ENCODE results near the gene ATP10A. TPM values are rescaled to one million over a fixed set of nuclear protein-coding genes. Genes with fewer than 3 reads are reported as not detected.

The ATP10A gene
- total RNA-seq, 1 donor from 2014 or later, result 3.2 TPM

GRCh38 chr15:25812073-25812472, 51.1 kb downstream of the ATP10A start:
- no peak overlapping the region for H3K4me3 ChIP-seq
- H3K36me3 ChIP-seq, result no peaks in the 10 kb centered on the region
- no peaks in the 10 kb centered on the region for H3K27me3 ChIP-seq
- TF ChIP-seq CTCF (IDR thresholded peaks at IDR 0.05), result no peak
- no peak for TF ChIP-seq POLR2AphosphoS5 (IDR thresholded peaks at IDR 0.05; ENCODE audit: insufficient read depth in 1 of 2, low read depth in 1 of 2)
- TF ChIP-seq POLR2A (IDR thresholded peaks at IDR 0.05), result no peak
- intact Hi-C loops (cut with DNase I), result no loop called here
- DNase-seq (ENCODE audit: extremely low spot score in 2 of 2), result no peak
- no peaks in the 10 kb centered on the region for H3K9me3 ChIP-seq
- H3K4me1 ChIP-seq, result no peaks in the 10 kb centered on the region
- H3K27ac ChIP-seq, result no peak overlapping the region

- no peaks in the 10 kb centered on the region for H3K4me1 ChIP-seq
- no peak for TF ChIP-seq CTCF (IDR thresholded peaks at IDR 0.05)
- TF ChIP-seq POLR2AphosphoS5 (IDR thresholded peaks at IDR 0.05; ENCODE audit: insufficient read depth in 1 of 2, low read depth in 1 of 2), result no peak
- TF ChIP-seq POLR2A (IDR thresholded peaks at IDR 0.05), result no peak
- no peak overlapping the region for H3K27ac ChIP-seq
- no peaks in the 10 kb centered on the region for H3K27me3 ChIP-seq
- H3K36me3 ChIP-seq, result no peaks in the 10 kb centered on the region
- no peak for DNase-seq (ENCODE audit: extremely low spot score in 2 of 2)
- no peak overlapping the region for H3K4me3 ChIP-seq
- intact Hi-C loops (cut with DNase I), result no loop called here
- no peaks in the 10 kb centered on the region for H3K9me3 ChIP-seq
These were observed 51.6 kb downstream of the ATP10A start for GRCh38 chr15:25811481-25811906.

GRCh38 chr15:25810631-25811091, 52.5 kb downstream of the ATP10A start:
- H3K4me3 ChIP-seq, result no peak overlapping the region
- intact Hi-C loops (cut with DNase I), result no loop called here
- DNase-seq (ENCODE audit: extremely low spot score in 2 of 2), result no peak
- no peaks in the 10 kb centered on the region for H3K27me3 ChIP-seq
- no peaks in the 10 kb centered on the region for H3K4me1 ChIP-seq
- H3K27ac ChIP-seq, result no peak overlapping the region
- TF ChIP-seq CTCF (IDR thresholded peaks at IDR 0.05), result no peak
- TF ChIP-seq POLR2AphosphoS5 (IDR thresholded peaks at IDR 0.05; ENCODE audit: insufficient read depth in 1 of 2, low read depth in 1 of 2), result no peak
- no peak for TF ChIP-seq POLR2A (IDR thresholded peaks at IDR 0.05)
- H3K36me3 ChIP-seq, result no peaks in the 10 kb centered on the region
- no peaks in the 10 kb centered on the region for H3K9me3 ChIP-seq

- no peaks in the 10 kb centered on the region for H3K4me1 ChIP-seq
- no peaks in the 10 kb centered on the region for H3K36me3 ChIP-seq
- H3K9me3 ChIP-seq, result no peaks in the 10 kb centered on the region
- no peak overlapping the region for H3K4me3 ChIP-seq
- TF ChIP-seq POLR2AphosphoS5 (IDR thresholded peaks at IDR 0.05; ENCODE audit: insufficient read depth in 1 of 2, low read depth in 1 of 2) (no peak), CTCF (IDR thresholded peaks at IDR 0.05) (no peak), POLR2A (IDR thresholded peaks at IDR 0.05) (no peak)
- intact Hi-C loops (cut with DNase I), result no loop called here
- no peaks in the 10 kb centered on the region for H3K27me3 ChIP-seq
- H3K27ac ChIP-seq, result no peak overlapping the region
- no peak for DNase-seq (ENCODE audit: extremely low spot score in 2 of 2)
These were observed 53.0 kb downstream of the ATP10A start for GRCh38 chr15:25810154-25810553.

GRCh38 chr15:25807063-25807462, 56.1 kb downstream of the ATP10A start:
- H3K36me3 ChIP-seq, result no peaks in the 10 kb centered on the region
- H3K9me3 ChIP-seq, result no peaks in the 10 kb centered on the region
- no peak overlapping the region for H3K4me3 ChIP-seq
- intact Hi-C loops (cut with DNase I), result no loop called here
- no peak overlapping the region for H3K27ac ChIP-seq
- no peak for TF ChIP-seq POLR2A (IDR thresholded peaks at IDR 0.05)
- TF ChIP-seq CTCF (IDR thresholded peaks at IDR 0.05), result no peak
- no peak for TF ChIP-seq POLR2AphosphoS5 (IDR thresholded peaks at IDR 0.05; ENCODE audit: insufficient read depth in 1 of 2, low read depth in 1 of 2)
- peak in 1 of 2 donors; percentile 47 for DNase-seq (ENCODE audit: extremely low spot score in 2 of 2)
- H3K27me3 ChIP-seq, result no peaks in the 10 kb centered on the region
- no peaks in the 10 kb centered on the region for H3K4me1 ChIP-seq
